ENCODE measurements around the gene CARS1.

The CARS1 gene

GRCh38 chr11:2982214-2982613 is 75.0 kb downstream of the CARS1 start:
- Histone ChIP-seq H2BK5ac (ENCODE audit: low read depth, low read length, poor library complexity, severe bottlenecking) (no peak overlapping the region), H3K27ac (ENCODE audit: low read length, poor library complexity, severe bottlenecking) (no peak overlapping the region), H2AK5ac (ENCODE audit: low read length, severe bottlenecking) (no peak overlapping the region), H3K4me1 (ENCODE audit: control insufficient read depth, insufficient read depth, low read depth, low read length) (peaks cover 1% of the 10 kb centered on the region), H2BK120ac (ENCODE audit: low read depth, low read length) (no peak overlapping the region), H2BK15ac (ENCODE audit: low read depth, poor library complexity, severe bottlenecking) (no peak overlapping the region), H3K4me3 (ENCODE audit: insufficient read depth in 1 of 2, low read depth in 1 of 2, low read length in 2 of 2) (no peak overlapping the region), H3K9ac (ENCODE audit: low read length) (no peak overlapping the region), H3K4ac (ENCODE audit: low read depth in 1 of 2, low read length in 2 of 2) (no peak overlapping the region), H3K14ac (ENCODE audit: low read length in 2 of 2) (no peak overlapping the region), H3K23ac (ENCODE audit: low read length in 2 of 2) (no peak overlapping the region), H2BK12ac (ENCODE audit: low read length in 2 of 2) (no peak overlapping the region), H3K79me1 (replicated peaks; ENCODE audit: low read length, poor library complexity, severe bottlenecking) (no peaks in the 10 kb centered on the region), H2AFZ (ENCODE audit: low read depth, low read length) (no peak overlapping the region), H3K4me2 (ENCODE audit: low read length, poor library complexity, severe bottlenecking) (no peak overlapping the region), H3K9me3 (ENCODE audit: control insufficient read depth, low read length) (no peaks in the 10 kb centered on the region), H3K27me3 (ENCODE audit: control insufficient read depth in 1 of 2, insufficient read depth in 1 of 2, low read length in 2 of 2) (no peaks in the 10 kb centered on the region), H3K18ac (ENCODE audit: low read depth in 1 of 2, low read length in 2 of 2) (no peak overlapping the region), H3K36me3 (ENCODE audit: control insufficient read depth in 1 of 2, insufficient read depth in 2 of 2, low read depth in 1 of 2, low read length in 2 of 2) (peaks cover 10 to 30% of the 10 kb centered on the region in 2 experiments), H4K91ac (ENCODE audit: low read length) (no peak overlapping the region), H4K8ac (ENCODE audit: low read length) (no peak overlapping the region)
- 90% methylated on average over 2 of the region's 2 CpGs for WGBS
- DNase-seq, result no peak

GRCh38 chr11:2981130-2981529 is 76.1 kb downstream of the CARS1 start:
- H3K4me3 ChIP-seq (ENCODE audit: insufficient read depth in 1 of 2, low read depth in 1 of 2, low read length in 2 of 2), result no peak overlapping the region
- H3K9ac ChIP-seq (ENCODE audit: low read length), result no peak overlapping the region
- no peaks in the 10 kb centered on the region for H3K27me3 ChIP-seq (ENCODE audit: control insufficient read depth in 1 of 2, insufficient read depth in 1 of 2, low read length in 2 of 2)
- H2BK12ac ChIP-seq (ENCODE audit: low read length in 2 of 2), result no peak overlapping the region
- no peak overlapping the region for H2BK15ac ChIP-seq (ENCODE audit: low read depth, poor library complexity, severe bottlenecking)
- no peak overlapping the region for H3K4me2 ChIP-seq (ENCODE audit: low read length, poor library complexity, severe bottlenecking)
- H3K4me1 ChIP-seq (ENCODE audit: control insufficient read depth, insufficient read depth, low read depth, low read length), result peaks cover 1% of the 10 kb centered on the region
- H2BK120ac ChIP-seq (ENCODE audit: low read depth, low read length), result no peak overlapping the region
- 87% methylated on average over 8 of the region's 8 CpGs for WGBS
- no peak overlapping the region for H2AFZ ChIP-seq (ENCODE audit: low read depth, low read length)
- H3K4ac ChIP-seq (ENCODE audit: low read depth in 1 of 2, low read length in 2 of 2), result no peak overlapping the region
- H3K36me3 ChIP-seq (ENCODE audit: control insufficient read depth in 1 of 2, insufficient read depth in 2 of 2, low read depth in 1 of 2, low read length in 2 of 2), result peaks cover 15 to 36% of the 10 kb centered on the region in 2 experiments
- no peak for DNase-seq
- H3K9me3 ChIP-seq (ENCODE audit: control insufficient read depth, low read length), result no peaks in the 10 kb centered on the region
- no peak overlapping the region for H4K8ac ChIP-seq (ENCODE audit: low read length)
- H3K14ac ChIP-seq (ENCODE audit: low read length in 2 of 2), result no peak overlapping the region
- no peak overlapping the region for H2AK5ac ChIP-seq (ENCODE audit: low read length, severe bottlenecking)
- H2BK5ac ChIP-seq (ENCODE audit: low read depth, low read length, poor library complexity, severe bottlenecking), result no peak overlapping the region
- peaks cover 3% of the 10 kb centered on the region for H3K79me1 ChIP-seq (replicated peaks; ENCODE audit: low read length, poor library complexity, severe bottlenecking)
- H3K23ac ChIP-seq (ENCODE audit: low read length in 2 of 2), result no peak overlapping the region
- H3K18ac ChIP-seq (ENCODE audit: low read depth in 1 of 2, low read length in 2 of 2), result no peak overlapping the region
- H3K27ac ChIP-seq (ENCODE audit: low read length, poor library complexity, severe bottlenecking), result no peak overlapping the region
- no peak overlapping the region for H4K91ac ChIP-seq (ENCODE audit: low read length)

GRCh38 chr11:2980168-2980840 is 76.9 kb downstream of the CARS1 start:
- Histone ChIP-seq H3K18ac (ENCODE audit: low read depth in 1 of 2, low read length in 2 of 2) (no peak overlapping the region), H2BK5ac (ENCODE audit: low read depth, low read length, poor library complexity, severe bottlenecking) (no peak overlapping the region), H3K79me1 (replicated peaks; ENCODE audit: low read length, poor library complexity, severe bottlenecking) (peaks cover 4% of the 10 kb centered on the region), H3K23ac (ENCODE audit: low read length in 2 of 2) (no peak overlapping the region), H3K4me1 (ENCODE audit: control insufficient read depth, insufficient read depth, low read depth, low read length) (peaks cover 1% of the 10 kb centered on the region), H2AK5ac (ENCODE audit: low read length, severe bottlenecking) (peak overlapping the region; percentile 84), H4K8ac (ENCODE audit: low read length) (no peak overlapping the region), H3K27me3 (ENCODE audit: control insufficient read depth in 1 of 2, insufficient read depth in 1 of 2, low read length in 2 of 2) (no peaks in the 10 kb centered on the region), H2BK15ac (ENCODE audit: low read depth, poor library complexity, severe bottlenecking) (no peak overlapping the region), H3K4me2 (ENCODE audit: low read length, poor library complexity, severe bottlenecking) (no peak overlapping the region), H3K4ac (ENCODE audit: low read depth in 1 of 2, low read length in 2 of 2) (no peak overlapping the region), H3K14ac (ENCODE audit: low read length in 2 of 2) (no peak overlapping the region), H3K36me3 (ENCODE audit: control insufficient read depth in 1 of 2, insufficient read depth in 2 of 2, low read depth in 1 of 2, low read length in 2 of 2) (peaks cover 20 to 44% of the 10 kb centered on the region in 2 experiments), H4K91ac (ENCODE audit: low read length) (no peak overlapping the region), H3K4me3 (ENCODE audit: insufficient read depth in 1 of 2, low read depth in 1 of 2, low read length in 2 of 2) (no peak overlapping the region), H3K9me3 (ENCODE audit: control insufficient read depth, low read length) (no peaks in the 10 kb centered on the region), H3K9ac (ENCODE audit: low read length) (no peak overlapping the region), H2AFZ (ENCODE audit: low read depth, low read length) (no peak overlapping the region), H3K27ac (ENCODE audit: low read length, poor library complexity, severe bottlenecking) (no peak overlapping the region), H2BK12ac (ENCODE audit: low read length in 2 of 2) (no peak overlapping the region), H2BK120ac (ENCODE audit: low read depth, low read length) (no peak overlapping the region)
- 97% methylated on average over 4 of the region's 6 CpGs for WGBS
- DNase-seq, result no peak

- Histone ChIP-seq H3K23ac (ENCODE audit: low read length in 2 of 2) (no peak overlapping the region), H2BK120ac (ENCODE audit: low read depth, low read length) (no peak overlapping the region), H3K4me2 (ENCODE audit: low read length, poor library complexity, severe bottlenecking) (no peak overlapping the region), H4K91ac (ENCODE audit: low read length) (no peak overlapping the region), H3K9me3 (ENCODE audit: control insufficient read depth, low read length) (no peaks in the 10 kb centered on the region), H2BK5ac (ENCODE audit: low read depth, low read length, poor library complexity, severe bottlenecking) (no peak overlapping the region), H2BK15ac (ENCODE audit: low read depth, poor library complexity, severe bottlenecking) (no peak overlapping the region), H3K36me3 (ENCODE audit: control insufficient read depth in 1 of 2, insufficient read depth in 2 of 2, low read depth in 1 of 2, low read length in 2 of 2) (peaks cover 26 to 73% of the 10 kb centered on the region in 2 experiments), H4K8ac (ENCODE audit: low read length) (no peak overlapping the region), H3K18ac (ENCODE audit: low read depth in 1 of 2, low read length in 2 of 2) (no peak overlapping the region), H3K9ac (ENCODE audit: low read length) (no peak overlapping the region), H3K14ac (ENCODE audit: low read length in 2 of 2) (no peak overlapping the region), H3K4me3 (ENCODE audit: insufficient read depth in 1 of 2, low read depth in 1 of 2, low read length in 2 of 2) (no peak overlapping the region), H3K4me1 (ENCODE audit: control insufficient read depth, insufficient read depth, low read depth, low read length) (peaks cover 1% of the 10 kb centered on the region), H3K27ac (ENCODE audit: low read length, poor library complexity, severe bottlenecking) (no peak overlapping the region), H2AFZ (ENCODE audit: low read depth, low read length) (no peak overlapping the region), H2BK12ac (ENCODE audit: low read length in 2 of 2) (no peak overlapping the region), H3K4ac (ENCODE audit: low read depth in 1 of 2, low read length in 2 of 2) (no peak overlapping the region), H3K27me3 (ENCODE audit: control insufficient read depth in 1 of 2, insufficient read depth in 1 of 2, low read length in 2 of 2) (no peaks in the 10 kb centered on the region), H2AK5ac (ENCODE audit: low read length, severe bottlenecking) (no peak overlapping the region), H3K79me1 (replicated peaks; ENCODE audit: low read length, poor library complexity, severe bottlenecking) (peaks cover 18% of the 10 kb centered on the region)
- DNase-seq, result no peak
- WGBS, result 97% methylated on average over 7 of the region's 7 CpGs
Observed at GRCh38 chr11:2977113-2977512, 80.1 kb downstream of the CARS1 start.

Measured in mesenchymal stem cell (in vitro differentiated cells and primary cell).